ENCODE results near the gene SNTA1. TPM values are rescaled to one million over a fixed set of nuclear protein-coding genes. Genes with fewer than 3 reads are reported as not detected.

Gene SNTA1
- total and polyA plus RNA-seq, 2 of the 8 experiments (the other 6 are each of a cell fraction or from before 2014, with no cell fraction given): 4.5 to 8.0 TPM

- Histone ChIP-seq H3K4ac (replicated peaks; ENCODE audit: insufficient read length, low read depth, low read length) (no peak overlapping the region), H3K23ac (ENCODE audit: insufficient read length) (no peak overlapping the region), H3K27me3 (replicated peaks in 1 of 4; ENCODE audit: control insufficient read depth in 3 of 4, extremely low read depth in 1 of 4, insufficient read depth in 3 of 4, low read length in 3 of 4) (no peaks in the 10 kb centered on the region), H2AK5ac (ENCODE audit: low read depth, low read length) (no peak overlapping the region), H4K91ac (replicated peaks; ENCODE audit: insufficient read length, low read length) (no peak overlapping the region), H3K27ac (ENCODE audit: low read depth, low read length) (no peak overlapping the region), H2BK120ac (replicated peaks; ENCODE audit: low read depth, low read length) (no peak overlapping the region), H3K4me1 (replicated peaks in 1 of 4; ENCODE audit: control insufficient read depth in 3 of 4, insufficient read depth in 4 of 4, low read length in 3 of 4) (no peaks in the 10 kb centered on the region; a peak in 1 of 7 replicates), H3K36me3 (ENCODE audit: control insufficient read depth in 2 of 4, insufficient read depth in 4 of 4, low read length in 3 of 4) (peaks cover 7 to 41% (median 33%) of the 10 kb centered on the region in 4 experiments), H3K79me1 (ENCODE audit: low read depth, low read length) (no peaks in the 10 kb centered on the region), H2BK15ac (ENCODE audit: low read length) (no peak overlapping the region), H2AFZ (ENCODE audit: low read length) (no peak overlapping the region), H3K23me2 (ENCODE audit: low read depth, low read length) (no peaks in the 10 kb centered on the region), H3K4me3 (ENCODE audit: extremely low read depth in 1 of 4, insufficient read depth in 2 of 4, low read depth in 3 of 4, low read length in 4 of 4) (no peak overlapping the region), H3K4me2 (ENCODE audit: insufficient read depth in 1 of 2, low read depth in 2 of 2, low read length in 2 of 2) (no peak overlapping the region), H3K79me2 (ENCODE audit: control insufficient read depth in 1 of 2, insufficient read depth in 2 of 2, low read length in 2 of 2) (no peaks in the 10 kb centered on the region), H3K9me3 (ENCODE audit: insufficient read depth in 2 of 2, low read depth in 1 of 2, low read length in 1 of 2) (no peaks in the 10 kb centered on the region), H3K56ac (replicated peaks; ENCODE audit: insufficient read length, low read depth, low read length) (no peak overlapping the region), H4K20me1 (replicated peaks in 1 of 2; ENCODE audit: control insufficient read depth in 1 of 2, insufficient read depth in 2 of 2, low read length in 2 of 2) (peaks cover 0 to 3% of the 10 kb centered on the region in 2 experiments), H4K5ac (ENCODE audit: insufficient read length, low read depth, low read length) (no peak overlapping the region), H3K9ac (replicated peaks in 1 of 4; ENCODE audit: extremely low read depth in 1 of 4, low read depth in 3 of 4, low read length in 3 of 4) (no peak overlapping the region), H4K8ac (ENCODE audit: extremely low read depth, insufficient read depth, low read length) (no peak overlapping the region), H2BK12ac (ENCODE audit: low read depth, low read length) (no peak overlapping the region), H3K14ac (ENCODE audit: insufficient read length) (no peak overlapping the region), H3K18ac (ENCODE audit: extremely low read depth, low read length) (no peak overlapping the region), H2BK5ac (ENCODE audit: low read depth, low read length) (no peak overlapping the region), H2BK20ac (ENCODE audit: low read length) (no peak overlapping the region)
- POLR2A ChIA-PET (ENCODE audit: partially characterized antibody): interaction anchor here (1.7 kb wide), 1 partner anchor 12 kb away, joined by 3 read pairs; no protein-coding TSS in a partner anchor
- WGBS, 2 experiments (ENCODE audit: extremely low coverage in 1 of 2, insufficient coverage in 1 of 2, insufficient read length in 1 of 2, insufficient replicate concordance in 2 of 2, low coverage in 1 of 2, low lambda C conversion rate in 2 of 2, missing lambda C conversion rate in 1 of 2): 91% methylated on average over 4 of the region's 4 CpGs; no CpG with 5 or more reads in 1 of the 2 experiments
- TF ChIP-seq SIRT6 (IDR thresholded peaks at IDR 0.05; ENCODE audit: low read length) (no peak), TEAD4 (IDR thresholded peaks at IDR 0.05; ENCODE audit: low read depth, low read length) (no peak), SP2 (IDR thresholded peaks at IDR 0.05; ENCODE audit: low read length) (no peak), EZH2 (IDR thresholded peaks at IDR 0.05; ENCODE audit: low read depth, low read length, severe bottlenecking) (no peak), BRCA1 (IDR thresholded peaks at IDR 0.05; ENCODE audit: low read depth, low read length) (no peak), KDM4A (IDR thresholded peaks at IDR 0.05; ENCODE audit: low read depth, low read length, severe bottlenecking) (no peak)
- no peak for FAIRE-seq
- DNase-seq (ENCODE audit: low read depth in 1 of 2, low spot score in 2 of 2): no peak
- CTCF ChIA-PET (ENCODE audit: partially characterized antibody): no interaction called here
Observed at GRCh38 chr20:33373735-33374605, 69.6 kb downstream of the SNTA1 start.

Measured in H1 (cell line).